IPS-15b (cell line): Measurements from ENCODE around the gene ANKRD11.
"Not testable (repeated sequence)": the region's sequence is repeated elsewhere in the genome, so short reads cannot be mapped to it uniquely, and the experiment has no call there.

Experiments
- H3K27me3 ChIP-seq: one replicate; pipeline ENCODE4 v1.6.1; 2013; ENCODE audit warnings: low read length; ENCODE audit not compliant: control insufficient read depth, insufficient read depth
- H3K36me3 ChIP-seq: one replicate; pipeline ENCODE4 v1.6.1; 2013; ENCODE audit warnings: low read length; ENCODE audit not compliant: control insufficient read depth, insufficient read depth
- H3K4me1 ChIP-seq: one replicate; pipeline ENCODE4 v1.6.1; 2013; ENCODE audit warnings: mild to moderate bottlenecking, low read length; ENCODE audit not compliant: control insufficient read depth, insufficient read depth
- H3K4me3 ChIP-seq: one replicate; pipeline ENCODE4 v1.5.1; 2013; ENCODE audit warnings: low read depth, low read length
- H3K9ac ChIP-seq: one replicate; pipeline ENCODE4 v1.6.1; 2013; ENCODE audit warnings: low read depth, mild to moderate bottlenecking, low read length
- H3K9me3 ChIP-seq: one replicate; pipeline ENCODE4 v1.6.1; 2013; ENCODE audit warnings: mild to moderate bottlenecking, low read length; ENCODE audit not compliant: control insufficient read depth, insufficient read depth

The ANKRD11 gene

DNA sequence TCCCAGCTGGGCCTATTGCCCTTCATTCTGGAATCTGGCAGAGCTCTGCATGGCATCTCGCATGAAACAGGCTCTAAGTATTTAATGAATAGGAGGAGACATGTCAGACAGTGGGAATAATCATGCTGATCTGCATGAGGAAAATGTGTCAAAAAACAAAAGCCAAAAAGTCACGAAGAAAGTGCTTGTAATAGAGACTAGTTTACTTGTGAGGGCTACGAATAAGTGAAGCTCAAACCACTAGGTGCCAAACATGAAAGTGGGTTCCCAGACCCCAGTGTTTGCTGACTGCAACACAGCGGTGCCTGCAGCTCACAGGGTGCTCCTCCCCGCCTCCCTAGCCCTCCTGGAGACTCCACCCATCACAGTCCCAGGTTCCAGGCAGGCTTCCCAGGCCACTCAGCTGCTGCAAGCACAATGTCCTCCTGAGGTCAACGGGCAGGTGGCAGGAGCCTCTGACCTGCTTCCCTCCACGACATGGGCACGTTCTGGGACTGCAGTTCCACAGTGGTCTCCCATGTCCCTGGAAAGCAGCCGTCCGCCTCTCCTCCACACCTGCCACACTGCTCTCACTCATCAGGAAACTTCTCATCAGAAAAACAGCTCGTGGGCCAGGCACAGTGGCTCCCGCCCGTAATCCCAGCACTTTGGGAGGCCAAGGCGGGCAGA lies 96.5 kb downstream of the ANKRD11 start:
- H3K9me3 ChIP-seq, result no peaks in the 10 kb centered on the region
- peaks cover 4% of the 10 kb centered on the region for H3K36me3 ChIP-seq
- peaks cover 20% of the 10 kb centered on the region for H3K4me1 ChIP-seq
- H3K4me3 ChIP-seq, result no peak overlapping the region
- H3K27me3 ChIP-seq, result no peaks in the 10 kb centered on the region
- H3K9ac ChIP-seq, result no peak overlapping the region

DNA sequence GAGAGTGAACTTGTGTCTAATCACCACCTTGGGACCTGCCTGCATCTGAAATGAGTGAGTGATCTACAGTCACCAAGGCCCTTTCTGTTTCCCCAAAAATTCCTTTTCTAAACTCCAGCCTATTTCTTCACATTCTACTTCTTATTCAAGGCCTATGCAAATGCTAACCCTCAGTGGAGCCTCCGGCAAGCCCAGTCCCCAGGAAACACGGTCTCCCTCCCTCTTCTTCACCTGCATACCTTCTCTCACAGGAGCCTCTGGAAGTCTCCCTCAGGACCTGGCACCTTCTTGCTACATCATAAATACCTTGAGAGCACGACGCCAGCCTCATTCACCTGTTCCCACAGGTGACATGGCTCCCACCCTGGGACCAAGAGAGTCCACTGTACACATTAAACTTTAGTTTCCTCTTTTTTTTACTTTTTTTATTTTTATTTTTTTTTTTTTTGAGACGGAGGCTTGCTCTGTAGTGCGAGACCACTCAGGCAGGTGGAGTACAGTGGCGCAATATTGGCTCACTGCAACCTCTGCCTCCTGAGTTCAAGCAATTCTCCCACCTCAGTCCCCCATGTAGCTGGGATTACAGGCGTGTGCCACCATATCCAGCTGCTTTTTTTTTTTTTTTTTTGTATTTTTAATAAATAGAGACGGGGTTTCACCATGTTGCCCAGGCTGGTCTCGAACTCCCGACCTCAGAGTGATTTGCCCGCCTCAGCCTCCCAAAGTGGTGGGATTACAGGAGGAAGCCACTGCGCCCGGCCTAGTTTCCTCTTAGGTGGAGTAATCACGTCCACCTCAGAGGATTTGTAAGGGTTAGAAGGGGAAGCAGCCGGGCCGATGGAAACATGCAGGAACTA lies 97.3 kb downstream of the ANKRD11 start:
- Histone ChIP-seq H3K27me3 (no peaks in the 10 kb centered on the region), H3K9ac (no peak overlapping the region), H3K4me3 (no peak overlapping the region), H3K9me3 (no peaks in the 10 kb centered on the region), H3K4me1 (peaks cover 22% of the 10 kb centered on the region), H3K36me3 (peaks cover 4% of the 10 kb centered on the region)

GRCh38 chr16:89390224-89390583 lies 100.2 kb downstream of the ANKRD11 start:
- not testable (repeated sequence) for H3K36me3 ChIP-seq, H3K27me3 ChIP-seq, H3K4me3 ChIP-seq, H3K9me3 ChIP-seq, H3K9ac ChIP-seq
- H3K4me1 ChIP-seq, result peaks cover 18% of the 10 kb centered on the region

GRCh38 chr16:89389504-89390223 lies 100.7 kb downstream of the ANKRD11 start:
- not testable (repeated sequence) for H3K27me3 ChIP-seq, H3K36me3 ChIP-seq, H3K9me3 ChIP-seq, H3K9ac ChIP-seq, H3K4me3 ChIP-seq
- peaks cover 15% of the 10 kb centered on the region for H3K4me1 ChIP-seq

- Histone ChIP-seq H3K4me3 (no peak overlapping the region), H3K36me3 (no peaks in the 10 kb centered on the region), H3K9me3 (no peaks in the 10 kb centered on the region), H3K27me3 (no peaks in the 10 kb centered on the region), H3K4me1 (peaks cover 15% of the 10 kb centered on the region), H3K9ac (no peak overlapping the region)
Observed at GRCh38 chr16:89388536-89388935, 101.8 kb downstream of the ANKRD11 start.

DNA sequence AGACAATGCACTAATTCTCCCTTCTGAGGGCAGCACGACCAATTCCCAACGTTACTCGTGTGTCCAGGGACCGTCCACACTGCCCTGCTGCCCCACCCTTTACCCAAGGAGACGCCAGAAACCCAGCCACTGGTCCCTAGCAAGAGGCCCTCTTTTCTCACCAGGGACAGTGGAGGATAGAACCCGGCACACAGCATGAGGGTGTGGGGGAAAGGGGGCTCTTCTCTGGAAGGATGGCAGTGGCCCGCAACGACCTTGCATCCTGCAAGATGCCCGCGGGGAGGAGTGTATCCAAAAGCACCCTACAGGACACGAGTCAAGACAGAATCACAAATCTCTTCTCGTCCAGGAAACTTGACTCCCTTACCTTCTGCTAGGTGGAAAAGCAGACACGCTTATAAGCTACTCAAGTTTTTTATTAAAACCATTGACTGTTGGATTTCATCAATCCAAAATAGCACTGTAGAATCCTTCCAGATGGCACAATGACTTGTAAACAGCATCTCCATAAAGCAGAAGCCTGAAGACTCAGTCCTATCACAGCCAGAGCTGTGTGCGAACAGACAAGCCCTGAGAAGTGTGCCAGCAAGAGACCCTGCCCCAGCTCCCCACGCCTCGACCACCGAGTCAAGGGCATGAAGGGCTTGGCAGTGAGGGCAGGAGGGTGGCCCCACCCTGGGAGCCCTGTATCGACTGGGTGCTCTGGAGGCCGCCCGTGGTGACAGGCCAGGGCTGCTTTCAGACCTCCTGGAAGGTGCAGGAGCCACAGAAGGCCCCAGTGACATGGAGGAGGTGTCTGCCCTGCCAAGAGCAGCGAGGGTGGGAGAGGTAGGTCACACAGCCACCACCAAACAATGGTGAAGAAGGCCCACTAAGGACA lies 103.8 kb downstream of the ANKRD11 start:
- Histone ChIP-seq H3K9me3 (no peaks in the 10 kb centered on the region), H3K9ac (no peak overlapping the region), H3K36me3 (no peaks in the 10 kb centered on the region), H3K4me1 (peaks cover 7% of the 10 kb centered on the region), H3K27me3 (no peaks in the 10 kb centered on the region), H3K4me3 (no peak overlapping the region)

DNA sequence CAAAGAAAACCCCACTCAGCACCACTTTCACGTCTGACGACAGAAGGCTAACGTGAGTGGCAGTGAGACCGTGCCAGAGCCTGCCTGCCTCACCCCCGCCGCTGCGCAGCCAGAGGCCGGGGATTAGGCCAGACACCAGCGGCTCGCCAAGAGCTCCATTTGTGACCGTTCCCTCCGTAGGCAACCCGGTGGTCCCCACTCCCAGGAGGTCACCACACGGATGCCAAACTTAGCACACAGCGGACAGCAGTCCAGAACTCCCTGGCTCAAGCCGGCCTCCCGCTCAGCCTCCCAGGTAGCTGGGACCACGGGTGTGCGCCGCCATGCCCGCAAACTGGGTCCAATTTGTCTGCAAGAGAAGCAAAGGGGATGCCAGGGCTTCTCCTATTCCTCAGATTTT lies 104.6 kb downstream of the ANKRD11 start:
- Histone ChIP-seq H3K36me3 (no peaks in the 10 kb centered on the region), H3K9ac (no peak overlapping the region), H3K4me3 (no peak overlapping the region), H3K4me1 (peaks cover 6% of the 10 kb centered on the region), H3K9me3 (no peaks in the 10 kb centered on the region), H3K27me3 (no peaks in the 10 kb centered on the region)

- Histone ChIP-seq H3K27me3 (no peaks in the 10 kb centered on the region), H3K9ac (no peak overlapping the region), H3K9me3 (no peaks in the 10 kb centered on the region), H3K4me3 (no peak overlapping the region), H3K36me3 (no peaks in the 10 kb centered on the region), H3K4me1 (peaks cover 9% of the 10 kb centered on the region)
Observed at GRCh38 chr16:89384282-89384681, 106.1 kb downstream of the ANKRD11 start.

DNA sequence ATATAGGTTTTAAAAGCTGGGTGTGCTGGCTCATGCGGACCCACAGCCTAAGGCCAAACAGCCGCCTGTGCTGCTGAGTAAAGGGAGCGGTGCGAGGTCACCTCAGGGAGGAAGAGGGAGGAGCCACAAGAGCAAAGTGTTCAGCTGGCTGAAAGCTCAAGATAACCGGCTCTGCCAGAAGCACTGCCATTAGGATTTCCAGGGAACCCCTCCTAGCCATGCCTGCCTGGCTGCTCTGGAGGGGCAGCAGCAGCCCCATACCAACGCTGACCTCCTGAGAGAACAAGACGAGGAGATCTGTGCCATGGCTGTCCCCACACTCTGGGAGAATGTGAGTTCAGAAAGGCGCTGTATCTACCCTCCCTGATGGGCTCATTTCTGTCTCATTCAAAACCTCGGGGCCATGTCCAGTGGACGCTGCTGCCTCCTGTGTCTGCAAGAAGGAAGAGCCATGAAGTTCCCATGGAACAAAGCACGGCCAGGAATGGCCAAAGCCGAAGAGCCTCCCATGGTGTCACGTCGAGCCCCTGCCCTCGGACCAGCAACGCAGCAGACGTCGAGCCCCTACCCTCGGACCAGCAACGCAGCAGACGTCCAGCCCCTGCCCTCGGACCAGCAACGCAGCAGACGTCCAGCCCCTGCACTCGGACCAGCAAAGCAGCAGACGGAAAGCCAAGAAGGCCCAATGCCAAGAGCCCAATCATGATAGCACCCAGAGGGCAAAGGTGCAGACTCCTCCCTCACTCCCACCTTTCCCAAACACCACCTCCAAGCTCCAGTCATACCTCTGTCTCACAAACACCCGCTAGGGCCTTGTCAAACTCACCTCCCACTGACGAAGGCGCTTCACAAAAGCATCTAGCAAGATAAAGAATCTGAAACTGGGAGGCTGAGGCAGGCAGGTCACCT lies 107.0 kb downstream of the ANKRD11 start:
- Histone ChIP-seq H3K9me3 (no peaks in the 10 kb centered on the region), H3K4me3 (no peak overlapping the region), H3K36me3 (no peaks in the 10 kb centered on the region), H3K27me3 (no peaks in the 10 kb centered on the region), H3K9ac (peak overlapping the region; percentile 8), H3K4me1 (peaks cover 6% of the 10 kb centered on the region)

GRCh38 chr16:89382555-89382954 lies 107.8 kb downstream of the ANKRD11 start:
- H3K9ac ChIP-seq, H3K36me3 ChIP-seq, H3K4me3 ChIP-seq, H3K27me3 ChIP-seq, H3K4me1 ChIP-seq, H3K9me3 ChIP-seq: not testable (repeated sequence)
